ENCODE data around the gene TBCK. TPM values are rescaled to one million over a fixed set of nuclear protein-coding genes. Genes with fewer than 3 reads are reported as not detected.

Gene TBCK
- total and polyA plus RNA-seq, 2 of the 8 experiments (the other 6 are each of a cell fraction or from before 2014, with no cell fraction given): 10.2 to 18.7 TPM

DNA sequence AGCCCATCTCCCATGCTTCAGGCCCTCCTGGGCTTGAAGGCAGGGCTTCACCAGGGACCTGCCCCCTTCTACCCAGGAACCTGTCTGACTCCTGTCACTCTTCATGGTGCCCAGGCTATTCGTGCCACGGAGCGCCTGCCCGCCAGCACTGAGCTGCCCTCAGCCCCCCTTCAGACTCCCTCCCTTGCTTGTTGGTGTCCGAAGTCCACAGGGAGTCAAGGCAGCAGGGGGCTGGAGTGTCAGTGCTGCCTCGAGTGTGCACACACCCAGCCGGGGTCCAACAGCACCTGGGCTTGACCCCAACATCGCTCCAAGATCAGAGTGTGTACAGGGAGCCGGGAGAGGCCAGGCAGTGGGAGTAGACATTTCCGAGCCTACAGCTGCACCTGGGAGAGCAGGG lies 59.8 kb downstream of the TBCK start:
- no peak overlapping the region for H3K23ac ChIP-seq (ENCODE audit: insufficient read length)
- FAIRE-seq (no peak), DNase-seq (ENCODE audit: low read depth in 1 of 2, low spot score in 2 of 2) (no peak)
- TF ChIP-seq BACH1 (IDR thresholded peaks at IDR 0.05; ENCODE audit: low read length): no peak
- no peak for TF ChIP-seq CBX5 (IDR thresholded peaks at IDR 0.05; ENCODE audit: low read depth, low read length)
- no peak overlapping the region for H2AK5ac ChIP-seq (ENCODE audit: low read depth, low read length)
- no peak overlapping the region for H3K27ac ChIP-seq (ENCODE audit: low read depth, low read length)
- no peak overlapping the region for H2BK5ac ChIP-seq (ENCODE audit: low read depth, low read length)
- H2BK12ac ChIP-seq (ENCODE audit: low read depth, low read length): no peak overlapping the region
- no peaks in the 10 kb centered on the region for H3K9me3 ChIP-seq (ENCODE audit: insufficient read depth in 2 of 2, low read depth in 1 of 2, low read length in 1 of 2)
- no peak overlapping the region for H4K5ac ChIP-seq (ENCODE audit: insufficient read length, low read depth, low read length)
- H2BK120ac ChIP-seq (replicated peaks; ENCODE audit: low read depth, low read length): no peak overlapping the region
- ChIA-PET POLR2A (ENCODE audit: partially characterized antibody) (no interaction called here), CTCF (ENCODE audit: partially characterized antibody) (interaction anchor here (1.0 to 2.1 kb wide), 2 partner anchors 10 to 17 kb away, joined by 4 to 8 read pairs; no protein-coding TSS in a partner anchor)
- no peak overlapping the region for H2BK15ac ChIP-seq (ENCODE audit: low read length)
- H3K79me2 ChIP-seq (ENCODE audit: control insufficient read depth in 1 of 2, insufficient read depth in 2 of 2, low read length in 2 of 2): no peaks in the 10 kb centered on the region
- no peak overlapping the region for H3K4me3 ChIP-seq (ENCODE audit: extremely low read depth in 1 of 4, insufficient read depth in 2 of 4, low read depth in 3 of 4, low read length in 4 of 4)
- H3K56ac ChIP-seq (replicated peaks; ENCODE audit: insufficient read length, low read depth, low read length): no peak overlapping the region
- no peak overlapping the region for H3K9ac ChIP-seq (replicated peaks in 1 of 4; ENCODE audit: extremely low read depth in 1 of 4, low read depth in 3 of 4, low read length in 3 of 4)
- H3K14ac ChIP-seq (ENCODE audit: insufficient read length): no peak overlapping the region
- H3K18ac ChIP-seq (ENCODE audit: extremely low read depth, low read length): no peak overlapping the region
- H3K79me1 ChIP-seq (ENCODE audit: low read depth, low read length): no peaks in the 10 kb centered on the region
- H3K4me2 ChIP-seq (ENCODE audit: insufficient read depth in 1 of 2, low read depth in 2 of 2, low read length in 2 of 2): no peak overlapping the region
- H4K20me1 ChIP-seq (replicated peaks in 1 of 2; ENCODE audit: control insufficient read depth in 1 of 2, insufficient read depth in 2 of 2, low read length in 2 of 2): peaks cover 0 to 2% of the 10 kb centered on the region in 2 experiments
- peaks cover 0 to 5% (median 0%) of the 10 kb centered on the region in 4 experiments; a peak in 1 of 7 replicates for H3K4me1 ChIP-seq (replicated peaks in 1 of 4; ENCODE audit: control insufficient read depth in 3 of 4, insufficient read depth in 4 of 4, low read length in 3 of 4)
- H3K27me3 ChIP-seq (replicated peaks in 1 of 4; ENCODE audit: control insufficient read depth in 3 of 4, extremely low read depth in 1 of 4, insufficient read depth in 3 of 4, low read length in 3 of 4): no peaks in the 10 kb centered on the region
- H4K91ac ChIP-seq (replicated peaks; ENCODE audit: insufficient read length, low read length): no peak overlapping the region
- no peak overlapping the region for H4K8ac ChIP-seq (ENCODE audit: extremely low read depth, insufficient read depth, low read length)
- H2AFZ ChIP-seq (ENCODE audit: low read length): no peak overlapping the region
- no peaks in the 10 kb centered on the region for H3K23me2 ChIP-seq (ENCODE audit: low read depth, low read length)
- no peaks in the 10 kb centered on the region; a peak in 1 of 8 replicates for H3K36me3 ChIP-seq (ENCODE audit: control insufficient read depth in 2 of 4, insufficient read depth in 4 of 4, low read length in 3 of 4)
- no peak overlapping the region for H3K4ac ChIP-seq (replicated peaks; ENCODE audit: insufficient read length, low read depth, low read length)
- H2BK20ac ChIP-seq (ENCODE audit: low read length): no peak overlapping the region
- 95% methylated on average over 10 of the region's 10 CpGs; no CpG with 5 or more reads in 1 of the 2 experiments for WGBS, 2 experiments (ENCODE audit: extremely low coverage in 1 of 2, insufficient coverage in 1 of 2, insufficient read length in 1 of 2, insufficient replicate concordance in 2 of 2, low coverage in 1 of 2, low lambda C conversion rate in 2 of 2, missing lambda C conversion rate in 1 of 2)
